Measurements from ENCODE around the gene HNRNPAB. TPM values are rescaled to one million over a fixed set of nuclear protein-coding genes. Genes with fewer than 3 reads are reported as not detected.
A peak's percentile ranks its signal among the peaks of the same experiment; 100 is the strongest.

The HNRNPAB gene
- total RNA-seq, 4 donors from 2014 or later = 115 to 199 (median 169) TPM

- Histone ChIP-seq H3K36me3 (peaks cover 0 to 40% (median 23%) of the 10 kb centered on the region in 4 donors), H3K4me1 (peaks cover 42 to 82% (median 67%) of the 10 kb centered on the region in 4 donors), H3K9me3 (no peaks in the 10 kb centered on the region), H3K27me3 (no peaks in the 10 kb centered on the region), H3K4me3 (no peak overlapping the region), H3K27ac (peak overlapping the region; percentile 99)
- in situ Hi-C loops (cut with MboI; ENCODE audit: low pct_ligation_motif_present in 1 of 4, low pct_unique_long_range_greater_than_20kb in 1 of 4, low sequenced_read_pairs in 3 of 4) (no loop called here), intact Hi-C loops (cut with DNase I; ENCODE audit: low total_unique reads) (loop anchor here (10.0 kb wide), 1 partner anchor 795 kb away; no protein-coding TSS in a partner anchor)
- TF ChIP-seq POLR2A (IDR thresholded peaks at IDR 0.05) (no peak), POLR2AphosphoS5 (IDR thresholded peaks at IDR 0.05) (peak in 1 of 3 donors; percentile 11)
- no peak for DNase-seq
- 65 to 83% methylated on average over 7 to 8 of the region's 8 CpGs for whole genome bisulfite sequencing, 2 donors (ENCODE audit: low coverage in 1 of 2)
Measured at GRCh38 chr5:178209334-178210072, 5.2 kb downstream of the HNRNPAB start.

- no peak for TF ChIP-seq POLR2AphosphoS5 (IDR thresholded peaks at IDR 0.05)
- TF ChIP-seq CTCF (IDR thresholded peaks at IDR 0.05) = no peak
- TF ChIP-seq EP300 (IDR thresholded peaks at IDR 0.05; ENCODE audit: low read depth) = no peak
- no peak for TF ChIP-seq POLR2A (IDR thresholded peaks at IDR 0.05)
- Histone ChIP-seq H3K27ac (peak overlapping the region; percentile 99), H3K36me3 (peaks cover 0 to 46% (median 26%) of the 10 kb centered on the region in 4 donors), H3K27me3 (no peaks in the 10 kb centered on the region), H3K4me3 (no peak overlapping the region), H3K4me1 (peaks cover 44 to 88% (median 73%) of the 10 kb centered on the region in 4 donors), H3K9me3 (no peaks in the 10 kb centered on the region)
- WGBS, 2 donors (ENCODE audit: low coverage in 1 of 2) = 83% methylated on average over 18 of the region's 18 CpGs; no CpG with 5 or more reads in 1 of the 2 donors
- no peak for DNase-seq
- in situ Hi-C loops (cut with MboI; ENCODE audit: low pct_ligation_motif_present in 1 of 4, low pct_unique_long_range_greater_than_20kb in 1 of 4, low sequenced_read_pairs in 3 of 4) = no loop called here
- intact Hi-C loops (cut with DNase I; ENCODE audit: low total_unique reads) = loop anchor here (10.0 kb wide), 1 partner anchor 795 kb away; no protein-coding TSS in a partner anchor
Measured at GRCh38 chr5:178210073-178210535, 5.8 kb downstream of the HNRNPAB start.

GRCh38 chr5:178210686-178211085 is 6.4 kb downstream of the HNRNPAB start:
- in situ Hi-C loops (cut with MboI; ENCODE audit: low pct_ligation_motif_present in 1 of 4, low pct_unique_long_range_greater_than_20kb in 1 of 4, low sequenced_read_pairs in 3 of 4) (no loop called here), intact Hi-C loops (cut with DNase I; ENCODE audit: low total_unique reads) (loop anchor here (10.0 kb wide), 1 partner anchor 796 kb away; no protein-coding TSS in a partner anchor)
- no peak for DNase-seq
- Histone ChIP-seq H3K27me3 (no peaks in the 10 kb centered on the region), H3K36me3 (peaks cover 0 to 47% (median 26%) of the 10 kb centered on the region in 4 donors), H3K4me3 (no peak overlapping the region), H3K4me1 (peaks cover 50 to 91% (median 76%) of the 10 kb centered on the region in 4 donors), H3K27ac (peak overlapping the region; percentile 99), H3K9me3 (no peaks in the 10 kb centered on the region)
- 52 to 63% methylated on average over 3 to 5 of the region's 5 CpGs for WGBS, 2 donors (ENCODE audit: low coverage in 1 of 2)
- peak in 1 of 3 donors; percentile 20 for TF ChIP-seq POLR2AphosphoS5 (IDR thresholded peaks at IDR 0.05)
- no peak for TF ChIP-seq POLR2A (IDR thresholded peaks at IDR 0.05)

DNA sequence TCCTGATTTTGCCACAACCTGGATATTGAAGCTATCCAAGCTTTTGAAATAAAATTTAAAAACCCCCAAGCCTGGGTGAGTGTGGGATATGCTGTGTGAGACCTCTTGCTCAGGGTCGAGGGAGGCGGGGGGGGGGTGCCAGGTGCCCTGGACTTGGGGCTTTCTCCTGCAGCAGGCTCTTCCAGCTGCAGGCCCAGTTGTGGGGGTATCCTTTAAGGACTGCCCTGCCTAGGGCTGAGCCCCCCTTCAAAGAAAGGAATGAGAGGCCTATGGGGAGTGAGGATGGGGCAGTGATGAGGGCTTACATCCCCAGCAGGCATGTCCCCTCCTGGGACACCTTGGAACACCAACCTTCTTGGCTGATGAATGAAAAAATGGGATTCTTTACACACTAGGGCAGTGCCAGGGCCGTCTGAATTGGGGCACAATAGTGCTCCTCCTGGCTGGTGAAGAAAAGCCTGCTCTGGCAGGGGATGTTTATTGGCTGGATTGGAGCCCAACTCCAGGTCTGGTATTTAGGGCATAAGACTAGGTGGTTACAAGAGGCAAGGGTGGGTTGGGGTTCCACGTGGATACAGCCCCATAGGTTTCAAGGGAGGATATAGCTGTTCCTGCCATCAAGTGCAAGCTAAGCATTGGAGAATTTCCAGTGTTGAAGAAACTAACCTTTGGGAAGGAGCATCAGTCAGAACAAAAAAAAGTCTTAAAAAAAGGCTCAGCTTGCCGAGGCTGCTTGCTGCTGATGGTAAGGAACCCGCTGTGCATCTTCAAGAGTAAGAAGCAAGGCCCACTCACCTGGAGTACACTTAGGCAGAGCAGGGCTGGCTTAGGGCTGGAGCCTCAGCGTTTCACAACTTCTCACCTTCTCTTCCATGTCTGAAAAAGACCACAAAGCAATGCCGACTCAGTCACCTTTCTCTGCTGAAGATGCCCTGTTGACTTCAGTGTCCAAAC is 7.0 kb downstream of the HNRNPAB start:
- no peaks in the 10 kb centered on the region for H3K27me3 ChIP-seq
- peak in 2 of 3 donors; percentile 13 to 47 for TF ChIP-seq POLR2AphosphoS5 (IDR thresholded peaks at IDR 0.05)
- no peak for TF ChIP-seq EP300 (IDR thresholded peaks at IDR 0.05; ENCODE audit: low read depth)
- TF ChIP-seq CTCF (IDR thresholded peaks at IDR 0.05) = no peak
- no peak for TF ChIP-seq POLR2A (IDR thresholded peaks at IDR 0.05)
- no peaks in the 10 kb centered on the region for H3K9me3 ChIP-seq
- no peak for DNase-seq
- H3K4me3 ChIP-seq = no peak overlapping the region
- peak overlapping the region; percentile 99 for H3K27ac ChIP-seq
- 46 to 54% methylated on average over 5 to 8 of the region's 8 CpGs for WGBS, 2 donors (ENCODE audit: low coverage in 1 of 2)
- in situ Hi-C loops (cut with MboI; ENCODE audit: low pct_ligation_motif_present in 1 of 4, low pct_unique_long_range_greater_than_20kb in 1 of 4, low sequenced_read_pairs in 3 of 4) (no loop called here), intact Hi-C loops (cut with DNase I; ENCODE audit: low total_unique reads) (loop anchor here (10.0 kb wide), 1 partner anchor 797 kb away; no protein-coding TSS in a partner anchor)
- H3K4me1 ChIP-seq = peaks cover 47 to 91% (median 76%) of the 10 kb centered on the region in 4 donors
- peaks cover 0 to 47% (median 26%) of the 10 kb centered on the region in 4 donors for H3K36me3 ChIP-seq
